GM21423 (cell line): ENCODE data around the gene RESF1.

Experiments used
- ATAC-seq: cut with Tn5 transposase; IDR thresholded peaks from one replicate; pipeline ENCODE4 v1.9.1; 2021; ENCODE audit warnings: mild to moderate bottlenecking, moderate library complexity; ENCODE audit not compliant: unreplicated experiment

RESF1 gene

GRCh38 chr12:32005496-32006125, 46.4 kb downstream of the RESF1 start:
- no peak for ATAC-seq
